DOHH2 (cell line): ENCODE data around the gene PSMG3.

ENCODE experiments used
- H3F3A ChIP-seq: fragments of 200-600 bp; sonication (generic), shearing (Covaris generic); 2 replicates; pipeline ENCODE4 v1.6.0; 2016; ENCODE audit warnings: antibody characterized with exemption, mild to moderate bottlenecking; ENCODE audit not compliant: control insufficient read depth, insufficient read depth
- H3K27ac ChIP-seq: fragments of 200-600 bp; sonication (generic); 2 replicates; pipeline ENCODE4 v1.5.1; 2014; ENCODE audit warnings: low read depth, mild to moderate bottlenecking, low read length, moderate library complexity
- H3K27me3 ChIP-seq: fragments of 200-600 bp; sonication (generic); 2 replicates; pipeline ENCODE4 v1.6.1; 2014; ENCODE audit warnings: mild to moderate bottlenecking, low read length, mixed read lengths; ENCODE audit not compliant: control insufficient read depth
- H3K36me3 ChIP-seq: fragments of 200-600 bp; sonication (generic); 2 replicates; pipeline ENCODE4 v1.6.1; 2014; ENCODE audit warnings: mild to moderate bottlenecking, low read length, moderate library complexity, mixed read lengths; ENCODE audit not compliant: control insufficient read depth
- H3K4me1 ChIP-seq: fragments of 200-600 bp; sonication (generic); 2 replicates; pipeline ENCODE4 v1.6.1; 2014; ENCODE audit warnings: mild to moderate bottlenecking, low read length, mixed read lengths; ENCODE audit not compliant: control insufficient read depth
- H3K4me2 ChIP-seq: fragments of 200-600 bp; sonication (generic); 2 replicates; pipeline ENCODE4 v1.6.0; 2014; ENCODE audit warnings: mild to moderate bottlenecking, low read length, moderate library complexity
- H3K4me3 ChIP-seq: fragments of 200-600 bp; sonication (generic); 2 replicates; pipeline ENCODE4 v1.5.1; 2014; ENCODE audit warnings: mild to moderate bottlenecking, low read length, mixed read lengths
- H3K79me2 ChIP-seq: fragments of 200-600 bp; sonication (generic); 2 replicates; pipeline ENCODE4 v1.6.1; 2014; ENCODE audit warnings: mild to moderate bottlenecking, low read length, mixed read lengths; ENCODE audit not compliant: control insufficient read depth
- H3K9me2 ChIP-seq: fragments of 200-600 bp; sonication (generic); replicated peaks from 2 replicates; pipeline ENCODE4 v1.6.1; 2014; ENCODE audit warnings: mild to moderate bottlenecking, low read length, mixed read lengths; ENCODE audit not compliant: control insufficient read depth
- H3K9me3 ChIP-seq: fragments of 200-600 bp; sonication (generic); 2 replicates; pipeline ENCODE4 v1.6.1; 2014; ENCODE audit warnings: antibody characterized with exemption, low read length, mixed read lengths; ENCODE audit not compliant: control insufficient read depth, insufficient read depth
- H4K20me1 ChIP-seq: fragments of 200-600 bp; sonication (generic); 2 replicates; pipeline ENCODE4 v1.6.0; 2014; ENCODE audit warnings: low read depth, mild to moderate bottlenecking, antibody characterized with exemption, low read length, moderate library complexity; ENCODE audit not compliant: control insufficient read depth, insufficient read depth
- EZH2phosphoT487 ChIP-seq: fragments of 200-600 bp; sonication (generic); IDR thresholded peaks from 2 replicates; pipeline ENCODE4 v1.6.1; 2017; ENCODE audit warnings: borderline replicate concordance, mild to moderate bottlenecking, antibody characterized with exemption, low read length, moderate library complexity, mixed read lengths
- TF ChIP-seq, protein P1 (sequence below): fragments of 200-600 bp; sonication (generic); IDR thresholded peaks from one replicate; pipeline ENCODE4 v1.5.1; 2014; ENCODE audit warnings: antibody characterized with exemption, mild to moderate bottlenecking, low read depth, low read length; ENCODE audit not compliant: poor library complexity, severe bottlenecking

PSMG3 gene

DNA sequence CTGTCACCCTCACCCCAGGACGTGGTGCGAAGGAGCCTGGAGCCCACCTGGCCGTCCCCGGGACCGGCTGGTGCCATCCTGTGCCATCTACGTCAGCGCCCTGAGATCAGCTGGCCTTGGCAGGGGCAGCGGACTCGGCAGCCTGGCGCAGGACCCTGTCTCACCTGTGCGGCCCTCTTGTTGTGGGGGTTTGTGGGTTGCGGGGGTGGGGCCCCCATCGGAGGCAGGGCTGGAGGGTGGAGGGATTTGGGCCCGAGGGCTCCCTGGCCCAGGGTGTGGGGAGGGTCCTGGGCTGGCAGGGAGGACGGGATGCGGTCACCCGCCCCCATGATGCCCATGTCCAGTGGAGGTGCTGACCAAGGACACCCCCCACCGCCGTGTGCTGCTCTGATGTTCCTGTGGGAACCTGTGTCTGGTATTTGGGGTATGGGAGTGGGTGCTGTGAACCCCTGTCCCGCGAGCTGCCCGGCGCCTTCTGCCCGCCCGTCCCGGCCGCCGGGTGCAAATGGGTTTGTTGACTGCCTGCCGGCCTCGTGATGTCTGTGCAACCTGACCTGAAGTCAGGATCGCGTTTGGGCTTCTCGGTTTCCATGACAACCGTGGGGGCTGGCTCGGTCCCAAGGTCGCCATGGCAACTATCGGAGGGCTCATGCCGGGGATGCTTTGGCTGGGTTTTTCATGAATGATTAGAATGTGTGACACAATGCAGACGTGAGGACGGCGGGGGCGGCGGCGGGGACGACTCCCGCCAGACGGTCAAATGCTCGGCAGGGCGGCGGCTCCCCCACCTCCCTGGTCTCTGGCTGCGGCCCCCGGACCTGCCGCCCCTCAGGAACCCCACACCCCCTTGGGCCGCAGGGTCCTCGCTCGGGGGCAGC lies 32.1 kb downstream of the PSMG3 start:
- H3K27ac ChIP-seq: no peak overlapping the region
- H4K20me1 ChIP-seq: peaks cover 12% of the 10 kb centered on the region; the same call in 1 of the 2 replicates
- H3K79me2 ChIP-seq: peaks cover 72% of the 10 kb centered on the region
- H3K4me1 ChIP-seq: peaks cover 12% of the 10 kb centered on the region
- no peaks in the 10 kb centered on the region for H3K9me3 ChIP-seq
- peaks cover 3% of the 10 kb centered on the region for H3F3A ChIP-seq
- no peaks in the 10 kb centered on the region for H3K27me3 ChIP-seq
- TF ChIP-seq EZH2phosphoT487: no peak
- TF ChIP-seq, protein P1, sequence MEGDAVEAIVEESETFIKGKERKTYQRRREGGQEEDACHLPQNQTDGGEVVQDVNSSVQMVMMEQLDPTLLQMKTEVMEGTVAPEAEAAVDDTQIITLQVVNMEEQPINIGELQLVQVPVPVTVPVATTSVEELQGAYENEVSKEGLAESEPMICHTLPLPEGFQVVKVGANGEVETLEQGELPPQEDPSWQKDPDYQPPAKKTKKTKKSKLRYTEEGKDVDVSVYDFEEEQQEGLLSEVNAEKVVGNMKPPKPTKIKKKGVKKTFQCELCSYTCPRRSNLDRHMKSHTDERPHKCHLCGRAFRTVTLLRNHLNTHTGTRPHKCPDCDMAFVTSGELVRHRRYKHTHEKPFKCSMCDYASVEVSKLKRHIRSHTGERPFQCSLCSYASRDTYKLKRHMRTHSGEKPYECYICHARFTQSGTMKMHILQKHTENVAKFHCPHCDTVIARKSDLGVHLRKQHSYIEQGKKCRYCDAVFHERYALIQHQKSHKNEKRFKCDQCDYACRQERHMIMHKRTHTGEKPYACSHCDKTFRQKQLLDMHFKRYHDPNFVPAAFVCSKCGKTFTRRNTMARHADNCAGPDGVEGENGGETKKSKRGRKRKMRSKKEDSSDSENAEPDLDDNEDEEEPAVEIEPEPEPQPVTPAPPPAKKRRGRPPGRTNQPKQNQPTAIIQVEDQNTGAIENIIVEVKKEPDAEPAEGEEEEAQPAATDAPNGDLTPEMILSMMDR: no peak
- peaks cover 88% of the 10 kb centered on the region for H3K36me3 ChIP-seq
- no peak overlapping the region for H3K4me3 ChIP-seq
- H3K9me2 ChIP-seq: no peaks in the 10 kb centered on the region
- no peak overlapping the region for H3K4me2 ChIP-seq

DNA sequence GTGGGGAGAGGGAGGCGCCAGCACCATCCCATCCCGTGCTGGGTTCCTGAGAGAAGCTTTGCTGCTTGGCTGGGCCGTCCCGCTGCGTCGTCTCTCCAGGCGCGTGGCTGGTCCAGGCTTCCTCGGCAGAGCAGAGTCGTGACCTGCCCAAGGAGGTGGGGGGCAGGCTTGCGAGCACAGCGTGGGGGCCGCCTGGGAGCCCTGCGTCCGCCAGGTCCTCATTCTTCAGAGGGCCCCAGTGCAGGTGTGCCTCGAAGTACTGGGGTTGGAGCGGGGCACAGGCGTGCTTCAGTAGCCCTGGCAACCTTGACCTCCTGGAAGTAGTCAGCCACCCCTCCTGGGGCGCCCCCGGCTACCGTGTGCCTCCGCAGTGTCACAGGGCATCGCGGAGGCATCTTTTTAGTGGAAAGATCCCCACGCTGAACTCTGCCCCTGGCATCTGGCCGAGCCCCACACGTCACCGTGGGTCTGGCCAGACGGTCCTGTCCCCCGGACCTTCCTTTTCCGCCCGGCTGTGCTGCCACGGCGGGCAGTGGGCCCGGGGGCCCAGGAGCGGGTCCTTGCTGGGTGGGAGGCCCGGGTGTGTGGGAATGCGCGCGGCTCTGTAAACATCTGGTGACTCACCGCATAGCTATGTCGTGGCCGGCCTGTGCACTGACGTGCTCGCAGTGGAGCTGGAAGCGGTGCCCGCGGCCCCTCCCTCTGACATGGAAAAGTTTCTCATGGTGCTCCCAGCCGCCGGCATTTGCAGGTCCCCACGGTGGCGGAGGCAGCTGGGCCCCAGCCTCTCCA lies 32.9 kb downstream of the PSMG3 start:
- Histone ChIP-seq H3K4me3 (no peak overlapping the region), H3F3A (peaks cover 5% of the 10 kb centered on the region; the same call in 1 of the 2 replicates), H3K4me1 (peaks cover 20% of the 10 kb centered on the region), H3K27me3 (no peaks in the 10 kb centered on the region), H4K20me1 (peaks cover 20% of the 10 kb centered on the region), H3K9me2 (no peaks in the 10 kb centered on the region), H3K27ac (no peak overlapping the region), H3K79me2 (peaks cover 80% of the 10 kb centered on the region), H3K36me3 (peaks cover 89% of the 10 kb centered on the region), H3K9me3 (no peaks in the 10 kb centered on the region), H3K4me2 (no peak overlapping the region)
- TF ChIP-seq, protein P1: no peak
- TF ChIP-seq EZH2phosphoT487: no peak

DNA sequence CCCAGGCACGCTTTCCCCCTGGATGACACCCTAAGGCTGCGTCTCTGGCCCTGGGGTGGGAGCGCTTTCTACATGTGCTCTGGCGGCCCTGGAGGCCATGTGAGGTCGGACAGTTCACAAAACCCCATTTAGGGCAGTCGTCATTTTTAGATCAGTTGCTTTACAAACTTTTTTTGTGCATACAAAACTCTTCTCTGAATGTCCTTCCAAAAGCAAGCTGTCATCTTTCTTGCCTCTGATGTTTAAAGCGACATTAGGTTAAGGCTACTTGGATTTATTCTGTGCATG lies 33.4 kb downstream of the PSMG3 start:
- Histone ChIP-seq H3K9me2 (no peaks in the 10 kb centered on the region), H3K9me3 (no peaks in the 10 kb centered on the region), H3K79me2 (peaks cover 86% of the 10 kb centered on the region), H4K20me1 (peaks cover 25% of the 10 kb centered on the region), H3F3A (peaks cover 9% of the 10 kb centered on the region; the same call in 1 of the 2 replicates), H3K4me1 (peaks cover 26% of the 10 kb centered on the region), H3K27me3 (no peaks in the 10 kb centered on the region), H3K4me2 (no peak overlapping the region), H3K36me3 (peaks cover 92% of the 10 kb centered on the region), H3K4me3 (no peak overlapping the region), H3K27ac (no peak overlapping the region)
- TF ChIP-seq EZH2phosphoT487: no peak
